BLaER1 treated with 17β-estradiol and CSF1 and Interleukin-3, amounts not matched to agents 10 nM and 100 nM (cell line): ENCODE measurements around the gene OPCML.

Experiments used
- H3K27ac ChIP-seq, 11 experiments: shearing (Covaris generic); formaldehyde crosslinking; 2 replicates each; pipeline ENCODE4 v1.8.1; 2022
- H3K27me3 ChIP-seq, 11 experiments: shearing (Covaris generic); formaldehyde crosslinking; 2 replicates each; pipeline ENCODE4 v1.8.1; 2022
- H3K36me3 ChIP-seq, 11 experiments: shearing (Covaris generic); formaldehyde crosslinking; 2 replicates each; pipeline ENCODE4 v1.8.1; 2022
- H3K4me1 ChIP-seq, 10 experiments: shearing (Covaris generic); formaldehyde crosslinking; 2 replicates each; pipeline ENCODE4 v1.8.1; 2022
- H3K4me2 ChIP-seq, 11 experiments: shearing (Covaris generic); formaldehyde crosslinking; 2 replicates each; pipeline ENCODE4 v1.8.1; 2022
- H3K4me3 ChIP-seq, 10 experiments: shearing (Covaris generic); formaldehyde crosslinking; 2 replicates each; pipeline ENCODE4 v1.8.1; 2022
- H3K9ac ChIP-seq, 11 experiments: shearing (Covaris generic); formaldehyde crosslinking; 2 replicates each; pipeline ENCODE4 v1.8.1; 2022
- H3K9me3 ChIP-seq, 11 experiments: shearing (Covaris generic); formaldehyde crosslinking; replicated peaks in 1 of 11; 2 replicates each; pipeline ENCODE4 v1.8.1; 2022
- H4K20me1 ChIP-seq, 11 experiments: shearing (Covaris generic); formaldehyde crosslinking; 2 replicates each; pipeline ENCODE4 v1.8.1; 2022
- Cebpa-rat ChIP-seq, 11 experiments: shearing (Covaris generic); IDR thresholded peaks; 2 replicates each; pipeline ENCODE4 v1.8.1; 2022

Gene OPCML

GRCh38 chr11:132993991-132994502, 538.3 kb downstream of the OPCML start:
- Histone ChIP-seq H4K20me1 (no peaks in the 10 kb centered on the region), H3K9ac (no peak overlapping the region), H3K27ac (no peak overlapping the region), H3K4me3 (no peak overlapping the region), H3K27me3 (peaks cover 0 to 54% (median 0%) of the 10 kb centered on the region in 11 experiments; a peak in 4 of 22 replicates), H3K4me1 (no peaks in the 10 kb centered on the region), H3K9me3 (no peaks in the 10 kb centered on the region), H3K36me3 (no peaks in the 10 kb centered on the region), H3K4me2 (no peak overlapping the region)
- TF ChIP-seq Cebpa-rat (IDR thresholded peaks at IDR 0.05): no peak

GRCh38 chr11:132992838-132993631, 539.3 kb downstream of the OPCML start:
- Histone ChIP-seq H3K27ac (no peak overlapping the region), H3K4me2 (no peak overlapping the region), H3K9ac (no peak overlapping the region), H3K4me3 (no peak overlapping the region), H3K36me3 (no peaks in the 10 kb centered on the region), H3K9me3 (no peaks in the 10 kb centered on the region), H3K27me3 (peaks cover 0 to 55% (median 0%) of the 10 kb centered on the region in 11 experiments; a peak in 4 of 22 replicates), H3K4me1 (peaks cover 0 to 5% (median 0%) of the 10 kb centered on the region in 10 experiments; a peak in 6 of 20 replicates), H4K20me1 (no peaks in the 10 kb centered on the region)
- no peak for TF ChIP-seq Cebpa-rat (IDR thresholded peaks at IDR 0.05)

GRCh38 chr11:132988411-132988810, 543.9 kb downstream of the OPCML start:
- H3K9ac ChIP-seq: no peak overlapping the region
- H3K4me1 ChIP-seq: peaks cover 0 to 16% (median 0%) of the 10 kb centered on the region in 10 experiments; a peak in 6 of 20 replicates
- H3K27me3 ChIP-seq: peaks cover 0 to 67% (median 0%) of the 10 kb centered on the region in 11 experiments; a peak in 4 of 22 replicates
- no peaks in the 10 kb centered on the region; a peak in 1 of 22 replicates for H4K20me1 ChIP-seq
- no peak overlapping the region for H3K27ac ChIP-seq
- H3K36me3 ChIP-seq: no peaks in the 10 kb centered on the region
- no peak overlapping the region for H3K4me3 ChIP-seq
- H3K9me3 ChIP-seq: no peaks in the 10 kb centered on the region
- peak overlapping the region in 3 of 11 experiments; percentile 45 to 66 (median 65); a peak in 3 of 22 replicates for H3K4me2 ChIP-seq
- TF ChIP-seq Cebpa-rat (IDR thresholded peaks at IDR 0.05): no peak

GRCh38 chr11:132987936-132988335, 544.4 kb downstream of the OPCML start:
- peak overlapping the region in 3 of 11 experiments; percentile 45 to 66 (median 65); a peak in 6 of 22 replicates for H3K4me2 ChIP-seq
- no peak overlapping the region for H3K4me3 ChIP-seq
- H3K27ac ChIP-seq: peak overlapping the region in 2 of 11 experiments; percentile 22 to 58; a peak in 2 of 22 replicates
- TF ChIP-seq Cebpa-rat (IDR thresholded peaks at IDR 0.05): no peak
- H4K20me1 ChIP-seq: no peaks in the 10 kb centered on the region; a peak in 1 of 22 replicates
- no peak overlapping the region for H3K9ac ChIP-seq
- peaks cover 0 to 16% (median 0%) of the 10 kb centered on the region in 10 experiments; a peak in 6 of 20 replicates for H3K4me1 ChIP-seq
- H3K36me3 ChIP-seq: no peaks in the 10 kb centered on the region
- no peaks in the 10 kb centered on the region for H3K9me3 ChIP-seq
- peaks cover 0 to 67% (median 0%) of the 10 kb centered on the region in 11 experiments; a peak in 4 of 22 replicates for H3K27me3 ChIP-seq

- Histone ChIP-seq H3K9ac (no peak overlapping the region), H4K20me1 (no peaks in the 10 kb centered on the region; a peak in 1 of 22 replicates), H3K4me1 (peaks cover 0 to 16% (median 0%) of the 10 kb centered on the region in 10 experiments; a peak in 6 of 20 replicates), H3K36me3 (no peaks in the 10 kb centered on the region), H3K9me3 (no peaks in the 10 kb centered on the region), H3K27ac (no peak overlapping the region), H3K4me3 (no peak overlapping the region), H3K4me2 (no peak overlapping the region), H3K27me3 (peaks cover 0 to 58% (median 0%) of the 10 kb centered on the region in 11 experiments; a peak in 4 of 22 replicates)
- TF ChIP-seq Cebpa-rat (IDR thresholded peaks at IDR 0.05): no peak
Observed at GRCh38 chr11:132983641-132983978, 548.7 kb downstream of the OPCML start.

GRCh38 chr11:132982772-132983640, 549.3 kb downstream of the OPCML start:
- Histone ChIP-seq H3K9ac (no peak overlapping the region), H3K4me1 (peaks cover 0 to 11% (median 0%) of the 10 kb centered on the region in 10 experiments; a peak in 6 of 20 replicates), H3K27ac (no peak overlapping the region), H3K36me3 (no peaks in the 10 kb centered on the region), H4K20me1 (no peaks in the 10 kb centered on the region; a peak in 1 of 22 replicates), H3K4me2 (no peak overlapping the region), H3K9me3 (no peaks in the 10 kb centered on the region), H3K27me3 (peaks cover 0 to 58% (median 0%) of the 10 kb centered on the region in 11 experiments; a peak in 4 of 22 replicates), H3K4me3 (no peak overlapping the region)
- no peak for TF ChIP-seq Cebpa-rat (IDR thresholded peaks at IDR 0.05)

GRCh38 chr11:132981131-132981956, 551.0 kb downstream of the OPCML start:
- Histone ChIP-seq H4K20me1 (no peaks in the 10 kb centered on the region), H3K4me2 (no peak overlapping the region), H3K9ac (no peak overlapping the region), H3K4me3 (no peak overlapping the region), H3K27me3 (peaks cover 0 to 52% (median 0%) of the 10 kb centered on the region in 11 experiments; a peak in 4 of 22 replicates), H3K4me1 (no peaks in the 10 kb centered on the region), H3K36me3 (no peaks in the 10 kb centered on the region), H3K27ac (no peak overlapping the region), H3K9me3 (no peaks in the 10 kb centered on the region)
- no peak for TF ChIP-seq Cebpa-rat (IDR thresholded peaks at IDR 0.05)

GRCh38 chr11:132980670-132981069, 551.6 kb downstream of the OPCML start:
- H3K9me3 ChIP-seq: no peaks in the 10 kb centered on the region
- no peak overlapping the region for H3K4me3 ChIP-seq
- no peak overlapping the region for H3K9ac ChIP-seq
- no peak overlapping the region for H3K4me2 ChIP-seq
- no peaks in the 10 kb centered on the region for H4K20me1 ChIP-seq
- no peak overlapping the region for H3K27ac ChIP-seq
- no peak for TF ChIP-seq Cebpa-rat (IDR thresholded peaks at IDR 0.05)
- no peaks in the 10 kb centered on the region for H3K36me3 ChIP-seq
- no peaks in the 10 kb centered on the region for H3K4me1 ChIP-seq
- H3K27me3 ChIP-seq: peaks cover 0 to 48% (median 0%) of the 10 kb centered on the region in 11 experiments; a peak in 4 of 22 replicates
